ENCODE measurements around the gene CUL9.

DNA sequence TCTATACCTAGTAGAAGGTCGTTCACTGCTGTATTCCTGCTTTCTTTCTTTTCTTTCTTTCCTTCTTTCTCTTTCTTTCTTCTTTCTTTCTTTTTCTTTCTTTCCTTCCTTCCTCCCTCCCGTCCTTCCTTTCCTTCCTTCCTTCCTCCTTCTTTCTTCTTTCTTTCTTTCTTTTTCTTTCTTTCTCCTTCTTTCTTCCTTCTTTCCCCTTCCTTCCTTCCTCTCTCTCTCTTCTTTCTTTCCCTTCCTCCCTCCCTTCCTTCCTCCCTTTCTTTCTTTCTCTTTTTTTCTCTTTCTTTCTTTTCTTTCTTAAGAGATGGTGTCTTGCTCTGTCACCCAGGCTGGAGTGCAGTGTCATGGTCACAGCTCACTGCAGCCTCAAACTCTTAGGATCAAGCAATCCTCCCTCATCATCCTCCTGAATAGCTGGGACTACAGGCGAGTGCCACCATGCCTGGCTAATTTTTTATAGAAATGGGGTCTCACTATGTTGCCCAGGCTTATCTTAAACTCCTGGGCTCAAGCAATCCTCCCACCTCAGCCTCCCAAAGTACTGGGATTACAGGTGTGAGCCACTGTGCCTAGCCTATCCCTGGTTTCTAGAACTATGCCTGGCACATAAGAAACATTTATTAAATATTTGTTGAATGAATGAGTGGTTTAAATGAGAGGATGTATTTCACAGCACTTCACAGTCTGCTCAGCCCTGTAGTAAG, 49.9 kb downstream of the CUL9 start:
- TF ChIP-seq CTCF (optimal IDR thresholded peaks at IDR 0.05 in 1 of 3, IDR thresholded peaks at IDR 0.05 in 1 of 3, conservative IDR thresholded peaks at IDR 0.05 in 1 of 3; ENCODE audit: extremely low read depth in 1 of 3, insufficient read depth in 2 of 3, low read length in 3 of 3) (no peak), EZH2 (IDR thresholded peaks at IDR 0.05; ENCODE audit: low read length) (no peak)
